NCI-H69 (cell line): ENCODE measurements around the gene FASN.
"Not testable (repeated sequence)": the region's sequence is repeated elsewhere in the genome, so short reads cannot be mapped to it uniquely, and the experiment has no call there.

Source experiments
- DNase-seq: peaks from one replicate; lab custom pipeline; 2025; lab: John Stamatoyannopoulos, UW

Gene FASN

GRCh38 chr17:82098169-82098938 is at the start of gene FASN:
FASN (minus strand) TSS chr17:82098236; CDS start chr17:82096445, 1,791 bp downstream.
- peak; percentile 99 for DNase-seq

- no peak for DNase-seq
Measured at GRCh38 chr17:82146663-82147654, 48.9 kb upstream of the FASN start.

- no peak for DNase-seq
Measured at GRCh38 chr17:82145550-82146155, 47.6 kb upstream of the FASN start.

GRCh38 chr17:82143333-82143732 is 45.3 kb upstream of the FASN start:
- DNase-seq: no peak

- DNase-seq: not testable (repeated sequence)
Measured at GRCh38 chr17:82139961-82140360, 41.9 kb upstream of the FASN start.

- DNase-seq: no peak
Measured at GRCh38 chr17:82138511-82138992, 40.5 kb upstream of the FASN start.

GRCh38 chr17:82134101-82134500 is 36.1 kb upstream of the FASN start:
- peak; percentile 77 for DNase-seq

- DNase-seq: peak; percentile 69
Measured at GRCh38 chr17:82133166-82133953, 35.3 kb upstream of the FASN start.

GRCh38 chr17:82129095-82129494 is 31.1 kb upstream of the FASN start:
- DNase-seq: no peak

- DNase-seq: no peak
Measured at GRCh38 chr17:82128287-82128686, 30.3 kb upstream of the FASN start.

GRCh38 chr17:82127704-82128103 is 29.7 kb upstream of the FASN start:
- no peak for DNase-seq

GRCh38 chr17:82127315-82127595 is 29.2 kb upstream of the FASN start:
- DNase-seq: no peak

GRCh38 chr17:82126556-82127314 is 28.7 kb upstream of the FASN start:
- no peak for DNase-seq

- no peak for DNase-seq
Measured at GRCh38 chr17:82124101-82124500, 26.1 kb upstream of the FASN start.

- no peak for DNase-seq
Measured at GRCh38 chr17:82121660-82122629, 23.9 kb upstream of the FASN start.

- DNase-seq: no peak
Measured at GRCh38 chr17:82121246-82121645, 23.2 kb upstream of the FASN start.

- DNase-seq: no peak
Measured at GRCh38 chr17:82120148-82120547, 22.1 kb upstream of the FASN start.

GRCh38 chr17:82118815-82119380 is 20.9 kb upstream of the FASN start:
- DNase-seq: no peak

GRCh38 chr17:82118168-82118814 is 20.3 kb upstream of the FASN start:
- no peak for DNase-seq
